ENCODE measurements around the gene GPHN. TPM values are rescaled to one million over a fixed set of nuclear protein-coding genes. Genes with fewer than 3 reads are reported as not detected.

GPHN gene
- total and polyA plus RNA-seq, 10 of the 15 experiments (the other 5 are each of a cell fraction or from before 2014, with no cell fraction given): 22.3 to 48.8 (median 33.1) TPM

DNA sequence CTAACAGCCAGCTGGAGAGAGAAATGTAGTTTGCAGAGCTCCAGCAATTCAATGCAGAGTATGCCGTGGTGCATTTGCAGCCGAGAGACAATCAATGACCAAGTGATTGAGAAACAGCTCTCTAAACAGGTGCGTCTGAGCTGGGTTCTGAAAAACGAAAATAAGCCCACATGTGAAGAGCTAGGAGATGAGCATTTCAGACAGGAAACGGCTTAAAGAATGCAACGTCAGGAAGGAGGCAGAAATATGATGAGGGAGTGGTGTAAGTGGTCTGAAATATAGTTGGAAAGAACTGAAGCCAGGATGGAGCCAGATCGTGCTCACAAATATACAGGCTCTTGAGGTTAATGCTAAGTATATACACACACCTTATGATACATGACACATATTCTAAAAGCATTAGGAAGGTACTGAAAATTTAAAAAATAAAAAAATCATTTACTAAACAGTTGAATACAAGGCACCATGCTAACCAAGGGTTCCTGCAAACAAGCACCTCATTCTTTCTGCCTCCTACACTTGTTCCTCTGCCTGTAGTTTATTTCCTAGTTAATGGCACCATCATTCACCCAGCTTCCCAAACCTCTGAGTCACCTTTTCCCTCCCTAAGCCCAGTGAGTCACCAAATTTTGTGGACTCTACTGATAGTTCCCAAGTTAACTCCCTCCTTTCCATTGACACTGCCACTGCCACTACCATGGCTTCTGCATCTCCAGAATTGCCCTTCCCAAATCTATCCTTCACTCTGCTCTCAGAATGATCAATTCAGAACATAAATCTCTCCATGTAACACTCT is 679.0 kb downstream of the GPHN start:
- DNase-seq (ENCODE audit: low read depth, low spot score): no peak
- ChIA-PET POLR2A (no interaction called here), RAD21 (ENCODE audit: unreplicated experiment) (no interaction called here), CTCF (interaction anchor here (1.0 to 2.5 kb wide), 3 partner anchors 10 to 827 kb away, joined by 3 to 5 read pairs (median 4); no protein-coding TSS in a partner anchor), SMC1A (ENCODE audit: uncharacterized antibody, unreplicated experiment) (interaction anchor here (0.6 to 0.7 kb wide), 2 partner anchors 8 to 21 kb away, joined by 3 read pairs; no protein-coding TSS in a partner anchor)
- in situ Hi-C loops (cut with MboI): no loop called here
- Histone ChIP-seq H3K27ac (ENCODE audit: control insufficient read depth, insufficient read depth) (no peak overlapping the region; the same call in 1 of the 2 replicates), H3K27me3 (replicated peaks in 1 of 2; ENCODE audit: control insufficient read depth in 2 of 2, insufficient read depth in 2 of 2, low read length in 1 of 2) (no peaks in the 10 kb centered on the region), H3K4me2 (ENCODE audit: control insufficient read depth, insufficient read depth) (peak overlapping the region; percentile 51), H3K4me3 (no peak overlapping the region), H4K20me1 (ENCODE audit: control insufficient read depth, insufficient read depth) (no peaks in the 10 kb centered on the region), H3K9me3 (replicated peaks; ENCODE audit: control insufficient read depth, insufficient read depth, low read length) (no peaks in the 10 kb centered on the region), H2AFZ (ENCODE audit: control insufficient read depth, low read depth, low read length) (no peak overlapping the region), H3K79me2 (ENCODE audit: control insufficient read depth, insufficient read depth, low read length) (no peaks in the 10 kb centered on the region), H3K9ac (ENCODE audit: control insufficient read depth, insufficient read depth, low read length) (no peak overlapping the region), H3K36me3 (ENCODE audit: control insufficient read depth in 2 of 2, insufficient read depth in 2 of 2, low read length in 1 of 2) (no peaks in the 10 kb centered on the region), H3K4me1 (ENCODE audit: control insufficient read depth, insufficient read depth, low read length) (peaks cover 7% of the 10 kb centered on the region; the same call in 1 of the 2 replicates)
- intact Hi-C loops (cut with micrococcal nuclease; ENCODE audit: unreplicated experiment): no loop called here
- peak; percentile 66 for ATAC-seq
- no peak for TF ChIP-seq GATAD2B (conservative IDR thresholded peaks at IDR 0.05; ENCODE audit: low read depth)
- no peak for TF ChIP-seq FOXM1 (IDR thresholded peaks at IDR 0.05; ENCODE audit: low read depth, low read length)
- TF ChIP-seq YY1 (IDR thresholded peaks at IDR 0.05; ENCODE audit: low read depth, low read length): no peak
- no peak for TF ChIP-seq PML (IDR thresholded peaks at IDR 0.05; ENCODE audit: low read length)
- TF ChIP-seq MXI1 (IDR thresholded peaks at IDR 0.05; ENCODE audit: low read depth, low read length): no peak
- TF ChIP-seq ELK1 (IDR thresholded peaks at IDR 0.05; ENCODE audit: low read depth, low read length): no peak
- TF ChIP-seq NRF1 (conservative IDR thresholded peaks at IDR 0.05; ENCODE audit: low read depth, low read length): no peak
- TF ChIP-seq SMAD1 (IDR thresholded peaks at IDR 0.05; ENCODE audit: low read depth, partially characterized antibody): no peak
- BruUV-seq (replicated peaks): no TSS peak
- WGBS (ENCODE audit: insufficient coverage, insufficient replicate concordance, low lambda C conversion rate, missing lambda C conversion rate): 34% methylated on average over 7 of the region's 7 CpGs
- peak; percentile 7 for FAIRE-seq
